ENCODE data around the gene SIGLEC1.

SIGLEC1 gene

DNA sequence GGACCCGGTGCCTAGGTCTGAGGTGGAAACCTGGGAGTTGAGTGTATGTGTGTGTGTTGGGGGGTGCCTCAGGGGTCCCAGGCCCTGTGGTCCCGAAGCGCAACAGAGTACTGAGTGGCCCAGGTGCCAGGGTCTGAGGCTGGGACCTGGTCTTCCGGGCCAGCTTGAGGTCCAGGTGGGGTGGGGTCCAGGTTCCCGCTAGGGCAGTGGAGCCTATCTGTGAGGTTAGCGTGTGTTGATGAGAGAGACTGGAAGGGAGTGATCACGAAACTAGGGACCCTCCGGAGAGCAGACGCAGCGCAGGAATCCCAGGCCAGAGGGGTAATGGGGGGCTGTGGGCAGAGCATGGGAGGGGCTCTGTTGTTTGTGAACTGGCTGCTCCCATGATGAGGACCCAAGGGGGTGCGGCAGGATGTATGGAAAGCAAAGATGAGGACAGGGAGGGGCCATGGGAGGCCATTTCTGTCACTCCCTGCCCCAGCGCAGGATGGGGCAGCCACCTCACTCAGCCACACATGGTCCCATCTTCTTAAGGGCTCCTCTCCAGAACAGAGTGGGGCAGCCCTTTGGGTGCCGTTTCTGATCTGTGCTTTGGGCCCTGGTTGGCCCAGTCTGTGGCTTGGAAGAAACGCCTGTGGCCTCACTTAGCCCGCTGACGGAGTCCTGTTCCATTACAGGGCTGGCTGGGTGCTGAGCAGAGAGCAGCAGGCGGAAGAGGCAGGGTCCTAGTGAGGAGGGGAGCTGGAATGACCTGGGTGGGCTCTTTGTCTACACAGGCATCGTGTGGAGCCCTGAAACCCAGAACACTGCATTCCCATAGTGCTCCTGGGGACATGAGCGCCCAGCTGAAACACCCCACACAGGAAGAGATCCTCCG, 21.0 kb upstream of the SIGLEC1 start:
- TF ChIP-seq, protein P1, sequence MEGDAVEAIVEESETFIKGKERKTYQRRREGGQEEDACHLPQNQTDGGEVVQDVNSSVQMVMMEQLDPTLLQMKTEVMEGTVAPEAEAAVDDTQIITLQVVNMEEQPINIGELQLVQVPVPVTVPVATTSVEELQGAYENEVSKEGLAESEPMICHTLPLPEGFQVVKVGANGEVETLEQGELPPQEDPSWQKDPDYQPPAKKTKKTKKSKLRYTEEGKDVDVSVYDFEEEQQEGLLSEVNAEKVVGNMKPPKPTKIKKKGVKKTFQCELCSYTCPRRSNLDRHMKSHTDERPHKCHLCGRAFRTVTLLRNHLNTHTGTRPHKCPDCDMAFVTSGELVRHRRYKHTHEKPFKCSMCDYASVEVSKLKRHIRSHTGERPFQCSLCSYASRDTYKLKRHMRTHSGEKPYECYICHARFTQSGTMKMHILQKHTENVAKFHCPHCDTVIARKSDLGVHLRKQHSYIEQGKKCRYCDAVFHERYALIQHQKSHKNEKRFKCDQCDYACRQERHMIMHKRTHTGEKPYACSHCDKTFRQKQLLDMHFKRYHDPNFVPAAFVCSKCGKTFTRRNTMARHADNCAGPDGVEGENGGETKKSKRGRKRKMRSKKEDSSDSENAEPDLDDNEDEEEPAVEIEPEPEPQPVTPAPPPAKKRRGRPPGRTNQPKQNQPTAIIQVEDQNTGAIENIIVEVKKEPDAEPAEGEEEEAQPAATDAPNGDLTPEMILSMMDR (IDR thresholded peaks at IDR 0.05; ENCODE audit: low read depth, low read length, missing control alignments) = no peak
- DNase-seq (ENCODE audit: low read depth) = no peak
- in situ Hi-C loops (cut with HindIII; ENCODE audit: low sequenced_read_pairs) = no loop called here
- H3K4me3 ChIP-seq (ENCODE audit: low read depth, low read length) = no peak overlapping the region

DNA sequence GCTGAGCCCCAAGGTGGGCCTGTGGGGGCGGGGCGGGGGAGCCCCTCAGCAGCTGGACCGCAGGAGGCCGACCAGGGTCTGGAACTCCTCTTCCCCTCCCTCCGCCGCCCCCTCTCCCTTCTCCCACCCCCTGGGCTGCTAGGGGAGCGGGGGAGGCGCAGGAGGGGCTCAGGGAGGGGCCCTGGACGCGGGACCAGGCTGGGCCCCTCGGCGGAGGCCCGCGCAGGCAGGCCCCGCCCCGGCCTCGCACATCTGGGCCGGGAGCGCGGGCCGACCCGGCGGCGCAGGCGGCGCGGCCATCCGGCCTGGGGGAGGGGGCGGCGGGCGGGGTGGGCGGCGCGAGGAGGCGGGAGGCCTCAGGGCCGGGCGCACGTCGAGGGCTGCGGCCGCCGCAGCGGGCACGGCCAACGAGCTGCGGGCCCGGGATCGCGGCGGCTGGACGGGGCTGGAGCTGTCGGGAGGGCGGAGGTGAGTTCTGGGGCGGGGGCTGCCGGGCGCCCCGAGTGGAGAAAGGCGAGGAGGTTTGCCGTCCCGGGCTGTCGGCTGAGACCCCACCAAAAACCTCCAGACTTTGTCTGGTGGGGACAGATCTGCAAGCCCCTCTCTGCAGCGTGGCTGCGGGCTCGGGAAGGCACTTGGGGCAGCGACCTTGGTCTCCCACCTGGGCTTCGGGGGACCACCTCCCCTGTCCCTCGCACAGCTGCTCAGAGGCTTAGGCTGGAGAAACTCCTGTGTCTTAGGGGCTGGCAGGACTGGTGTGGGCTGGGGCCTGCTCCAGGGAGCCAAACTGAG, 20.1 kb upstream of the SIGLEC1 start, which contains the start of gene HSPA12B:
HSPA12B (plus strand) TSS at position 359 of the 792 bp plus-strand sequence. CDS start 5,990 bp downstream, outside the sequence.
- TF ChIP-seq, protein P1 (IDR thresholded peaks at IDR 0.05; ENCODE audit: low read depth, low read length, missing control alignments) = no peak
- in situ Hi-C loops (cut with HindIII; ENCODE audit: low sequenced_read_pairs) = no loop called here
- DNase-seq (ENCODE audit: low read depth) = no peak
- no peak within 1 kb of the TSS for H3K4me3 ChIP-seq (ENCODE audit: low read depth, low read length)

DNA sequence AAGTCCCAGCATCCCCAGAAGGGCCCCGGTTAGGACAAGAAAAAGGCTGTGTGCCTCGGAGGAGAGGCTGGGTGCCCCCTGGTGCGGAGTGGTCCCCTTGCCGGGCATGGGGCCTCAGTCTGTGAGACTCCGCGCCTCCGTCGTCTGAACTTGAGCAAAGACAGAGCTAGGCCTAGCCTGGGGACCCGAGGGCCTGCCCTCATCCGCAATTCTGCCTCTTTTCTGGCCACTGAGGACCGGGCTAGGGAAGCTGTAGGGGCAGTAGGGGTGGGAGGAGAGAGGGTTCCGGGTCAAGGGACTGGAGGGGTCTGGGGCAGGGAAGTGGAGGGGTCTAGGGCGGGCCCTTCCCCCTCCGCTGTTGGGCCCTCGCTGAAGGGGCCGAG, 19.5 kb upstream of the SIGLEC1 start:
- DNase-seq (ENCODE audit: low read depth) = no peak
- TF ChIP-seq, protein P1 (IDR thresholded peaks at IDR 0.05; ENCODE audit: low read depth, low read length, missing control alignments) = no peak
- in situ Hi-C loops (cut with HindIII; ENCODE audit: low sequenced_read_pairs) = no loop called here
- no peak overlapping the region for H3K4me3 ChIP-seq (ENCODE audit: low read depth, low read length)

DNA sequence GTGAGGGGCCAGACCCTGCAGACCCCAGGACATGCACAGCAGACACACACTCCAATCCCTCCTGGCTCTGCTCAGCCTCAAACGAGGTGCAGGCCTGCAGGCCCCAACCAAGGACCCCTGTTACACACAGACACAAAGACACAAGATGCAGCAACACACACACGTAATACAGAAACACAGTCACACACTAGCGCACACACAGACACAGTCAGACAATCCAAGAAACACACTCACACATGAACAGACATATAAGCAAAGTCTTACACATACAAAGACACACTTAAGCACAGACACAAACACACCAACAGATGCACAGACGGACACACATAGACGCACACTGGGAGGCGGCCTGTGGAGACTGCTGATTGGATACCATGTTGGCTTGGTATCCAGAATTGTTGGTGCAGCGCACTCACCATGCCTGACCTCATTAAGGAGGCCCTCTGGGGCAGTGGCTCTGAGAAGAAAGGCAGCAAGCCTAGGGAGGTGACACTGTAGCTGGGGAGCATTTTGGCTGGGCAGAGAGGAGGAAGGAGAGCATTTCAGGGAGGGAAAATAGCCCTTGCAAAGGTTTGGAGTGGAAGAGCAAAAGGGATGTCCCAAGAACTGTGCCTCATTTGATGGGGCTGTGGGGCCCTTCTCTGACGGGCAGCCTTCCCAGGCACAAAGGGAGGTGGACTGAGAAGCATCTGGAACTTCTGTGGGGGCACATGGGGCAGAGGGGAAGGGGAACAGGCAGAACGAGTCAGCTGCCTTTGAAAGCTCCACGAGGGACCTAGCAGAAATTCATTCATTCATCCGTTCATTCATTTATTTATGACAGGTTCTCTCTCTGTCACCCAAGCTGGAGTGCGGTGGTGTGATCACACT, 18.6 kb upstream of the SIGLEC1 start:
- no peak overlapping the region for H3K4me3 ChIP-seq (ENCODE audit: low read depth, low read length)
- no peak for DNase-seq (ENCODE audit: low read depth)
- in situ Hi-C loops (cut with HindIII; ENCODE audit: low sequenced_read_pairs) = no loop called here
- TF ChIP-seq, protein P1 (IDR thresholded peaks at IDR 0.05; ENCODE audit: low read depth, low read length, missing control alignments) = no peak

DNA sequence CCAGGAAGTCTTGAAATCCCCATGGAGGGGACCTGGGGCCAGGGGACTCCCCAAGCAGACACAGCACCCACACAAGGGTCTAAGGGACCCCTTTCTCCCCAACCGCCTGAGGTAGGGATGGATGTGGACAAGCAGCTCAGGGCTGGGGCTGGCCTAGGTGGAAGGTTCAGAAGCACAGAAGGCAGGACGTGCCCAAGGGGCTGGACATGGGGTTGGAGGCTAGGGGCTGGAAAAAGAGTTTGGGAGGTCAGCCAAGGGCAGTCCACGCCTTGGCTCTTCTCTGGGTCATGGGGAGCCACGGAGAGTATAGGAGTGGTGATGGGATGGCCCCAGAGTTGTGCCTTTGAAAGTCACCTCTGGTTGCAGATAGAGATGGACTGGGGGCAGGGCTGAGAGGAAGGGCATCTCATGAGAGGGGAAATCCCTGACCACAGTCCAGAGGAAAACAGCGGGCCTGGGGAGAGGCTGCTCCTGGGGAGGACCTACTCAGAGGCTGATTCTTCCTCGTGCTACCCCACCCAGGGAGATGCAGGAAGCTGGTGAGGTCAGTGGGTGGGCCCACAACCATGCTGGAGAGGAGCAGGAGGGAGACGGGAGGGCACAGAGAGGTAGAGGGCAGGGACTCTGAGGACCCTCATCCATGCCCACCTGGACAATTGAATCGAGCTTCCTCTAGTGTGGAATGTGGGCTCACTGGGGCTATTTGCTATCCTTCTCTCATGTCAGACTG, 17.6 kb upstream of the SIGLEC1 start:
- no peak overlapping the region for H3K4me3 ChIP-seq (ENCODE audit: low read depth, low read length)
- no peak for DNase-seq (ENCODE audit: low read depth)
- in situ Hi-C loops (cut with HindIII; ENCODE audit: low sequenced_read_pairs) = no loop called here

More for the DNA sequence above, 17.6 kb upstream of the SIGLEC1 start:
- TF ChIP-seq, protein P1 (IDR thresholded peaks at IDR 0.05; ENCODE audit: low read depth, low read length, missing control alignments) = no peak
